Measurements from ENCODE around the gene ATXN7L3. TPM values are rescaled to one million over a fixed set of nuclear protein-coding genes. Genes with fewer than 3 reads are reported as not detected.
A peak's percentile ranks its signal among the peaks of the same experiment; 100 is the strongest.

The ATXN7L3 gene
- polyA plus RNA-seq, 2 of the 4 experiments (the other 2 are of a cell fraction), result 60.5 to 72.7 TPM

DNA sequence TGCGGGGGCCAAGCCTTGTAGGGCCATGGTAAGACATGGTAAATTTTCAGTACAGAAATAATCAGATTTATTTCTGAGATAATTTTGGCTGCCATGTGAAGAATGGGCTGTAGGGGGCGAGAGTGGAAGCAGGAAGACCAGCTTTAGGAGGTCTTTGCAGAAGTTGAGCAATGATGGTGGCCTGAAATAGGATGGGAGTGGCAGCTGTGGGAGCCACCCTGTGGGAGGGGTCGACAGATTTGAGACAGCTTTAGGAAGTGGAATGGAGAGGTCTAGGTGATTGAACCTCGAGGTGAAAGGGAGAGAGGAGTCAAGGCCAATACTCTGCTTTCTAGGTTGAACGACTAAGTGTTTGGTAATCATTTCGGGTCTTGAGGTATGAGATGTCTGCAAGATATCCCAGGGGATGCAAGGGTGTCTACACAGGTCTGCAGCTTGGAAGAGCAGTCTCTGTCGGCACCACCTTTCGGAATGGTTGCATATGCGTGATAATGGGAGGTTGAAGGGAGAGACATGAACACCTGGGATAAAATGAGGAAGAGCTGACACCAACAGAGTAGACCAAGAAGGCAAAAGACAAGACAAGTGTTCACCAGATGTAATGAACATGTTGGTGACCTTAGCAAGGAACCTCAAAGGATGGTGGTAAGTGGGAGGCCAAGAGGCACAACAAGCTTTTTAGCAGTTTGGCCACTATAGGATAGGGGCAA, 4.2 kb upstream of the ATXN7L3 start (continued):
- no peak for TF ChIP-seq ZSCAN20 (CRISPR knock-in tag; IDR thresholded peaks at IDR 0.05)
- no peak for TF ChIP-seq NR3C1 (IDR thresholded peaks at IDR 0.05)
- TF ChIP-seq, protein P1, sequence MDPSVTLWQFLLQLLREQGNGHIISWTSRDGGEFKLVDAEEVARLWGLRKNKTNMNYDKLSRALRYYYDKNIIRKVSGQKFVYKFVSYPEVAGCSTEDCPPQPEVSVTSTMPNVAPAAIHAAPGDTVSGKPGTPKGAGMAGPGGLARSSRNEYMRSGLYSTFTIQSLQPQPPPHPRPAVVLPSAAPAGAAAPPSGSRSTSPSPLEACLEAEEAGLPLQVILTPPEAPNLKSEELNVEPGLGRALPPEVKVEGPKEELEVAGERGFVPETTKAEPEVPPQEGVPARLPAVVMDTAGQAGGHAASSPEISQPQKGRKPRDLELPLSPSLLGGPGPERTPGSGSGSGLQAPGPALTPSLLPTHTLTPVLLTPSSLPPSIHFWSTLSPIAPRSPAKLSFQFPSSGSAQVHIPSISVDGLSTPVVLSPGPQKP (IDR thresholded peaks at IDR 0.05; ENCODE audit: low read depth, low read length), result no peak
- TF ChIP-seq JUN (IDR thresholded peaks at IDR 0.05), result 0 out of 5 replicates have a peak, but pooled peaks of 1 of the 2 experiments have one; percentile 1

DNA sequence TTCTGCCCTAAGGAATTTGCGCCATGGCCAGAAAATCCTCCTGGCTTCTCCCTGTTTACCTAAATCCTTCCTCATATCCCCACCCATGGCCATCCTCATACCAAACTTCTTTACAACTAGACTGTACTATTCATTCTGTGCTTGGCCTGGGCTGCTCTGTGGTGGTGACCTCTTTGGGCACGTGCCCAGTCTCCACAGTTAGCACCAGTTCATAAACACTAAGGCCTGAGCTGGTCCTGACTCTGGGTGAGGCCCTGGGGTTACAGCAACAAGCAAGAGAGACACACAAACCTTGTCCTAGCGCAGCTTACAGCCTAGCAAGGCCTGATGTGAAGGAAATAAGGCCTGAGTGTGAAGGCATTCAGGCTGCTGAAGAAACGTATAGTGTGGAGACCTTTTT, 3.1 kb upstream of the ATXN7L3 start:
- 88% methylated on average over 4 of the region's 4 CpGs for WGBS (ENCODE audit: missing lambda C conversion rate)
- DNase-seq (ENCODE audit: low read depth in 1 of 2, low spot score in 1 of 2) (no peak), FAIRE-seq (no peak), ATAC-seq (no peak)
- Histone ChIP-seq H3K9me3 (no peaks in the 10 kb centered on the region), H3K4me2 (no peak overlapping the region), H3K4me1 (peaks cover 29% of the 10 kb centered on the region), H3K4me3 (no peak overlapping the region), H3K27ac (0 out of 6 replicates have a peak overlapping the region, but pooled peaks of 1 of the 2 experiments have one; percentile 4)
- ChIA-PET CTCF (interaction anchor here (0.9 to 5.2 kb wide), 5 partner anchors 9 to 133 kb away, joined by 3 to 68 read pairs (median 12); partner anchors contain the start of gene UBTF), POLR2A (no interaction called here)
- TF ChIP-seq RFX5 (IDR thresholded peaks at IDR 0.05) (no peak), CHD4 (IDR thresholded peaks at IDR 0.05; ENCODE audit: borderline replicate concordance) (no peak), FOXS1 (CRISPR knock-in tag; IDR thresholded peaks at IDR 0.05) (no peak), MAZ (IDR thresholded peaks at IDR 0.05; ENCODE audit: borderline replicate concordance, low read depth, low read length) (no peak), FOSB (CRISPR knock-in tag; IDR thresholded peaks at IDR 0.05) (no peak)

DNA sequence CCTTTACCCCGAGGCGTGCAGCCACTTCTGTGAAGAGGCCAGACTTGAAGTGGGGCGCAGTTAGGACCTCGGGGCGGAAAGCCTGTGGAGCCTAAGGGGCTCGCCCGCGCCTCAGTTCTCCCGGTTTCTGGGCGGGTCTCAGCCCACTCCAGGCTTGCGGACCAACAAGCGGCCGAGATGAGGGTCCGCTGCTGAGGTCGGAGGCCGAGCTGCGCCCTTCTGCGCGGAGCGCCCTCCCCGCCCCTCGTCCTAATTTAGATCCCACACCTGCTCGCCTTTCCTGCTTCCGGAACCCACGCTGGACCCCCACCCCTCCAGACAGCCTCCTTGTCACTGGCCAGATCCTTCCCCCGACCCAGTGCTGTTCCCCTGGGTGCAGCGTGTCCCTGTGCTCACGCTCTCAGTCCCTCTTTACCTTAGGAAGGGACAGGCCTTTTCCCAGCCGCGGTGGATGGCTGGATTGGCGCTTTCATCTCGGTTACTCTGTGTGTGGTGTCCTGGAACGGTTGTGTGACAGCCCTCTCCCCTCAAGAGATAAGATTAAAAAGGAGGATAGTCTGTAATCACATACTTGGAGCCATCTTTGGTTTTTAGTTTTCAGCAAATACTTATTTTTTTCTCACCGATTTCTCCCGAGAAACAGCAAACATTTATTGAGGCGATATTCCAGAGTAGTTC, 933 bp upstream of the ATXN7L3 start:
- TF ChIP-seq KDM5A (IDR thresholded peaks at IDR 0.05), result peak; percentile 39; the same call in 1 of the 2 replicates
- peak; percentile 79 for TF ChIP-seq PHF8 (IDR thresholded peaks at IDR 0.05; ENCODE audit: borderline replicate concordance, low read depth)
- TF ChIP-seq EHMT2 (IDR thresholded peaks at IDR 0.05; ENCODE audit: low read depth), result no peak
- FAIRE-seq (no peak), ATAC-seq (peak in 1 of 2 experiments; percentile 51; a peak in 3 of 6 replicates), DNase-seq (ENCODE audit: low read depth in 1 of 2, low spot score in 1 of 2) (no peak)
- Histone ChIP-seq H3K4me3 (peak overlapping the region; percentile 87), H3K4me2 (peak overlapping the region; percentile 88), H3K27ac (peak overlapping the region; percentile 98 to 100), H3K9me3 (no peaks in the 10 kb centered on the region), H3K4me1 (peaks cover 39% of the 10 kb centered on the region)
- ChIA-PET POLR2A (interaction anchor here (0.6 to 4.2 kb wide), 11 partner anchors 9 to 145 kb away, joined by 3 to 28 read pairs (median 3); partner anchors contain the start of genes GRN, HDAC5, TMUB2 and UBTF), CTCF (interaction anchor here (1.4 to 5.2 kb wide), 4 partner anchors 11 to 154 kb away, joined by 3 to 68 read pairs (median 30); partner anchors contain the start of gene UBTF)
- 19% methylated on average over 34 of the region's 36 CpGs for WGBS (ENCODE audit: missing lambda C conversion rate)

DNA sequence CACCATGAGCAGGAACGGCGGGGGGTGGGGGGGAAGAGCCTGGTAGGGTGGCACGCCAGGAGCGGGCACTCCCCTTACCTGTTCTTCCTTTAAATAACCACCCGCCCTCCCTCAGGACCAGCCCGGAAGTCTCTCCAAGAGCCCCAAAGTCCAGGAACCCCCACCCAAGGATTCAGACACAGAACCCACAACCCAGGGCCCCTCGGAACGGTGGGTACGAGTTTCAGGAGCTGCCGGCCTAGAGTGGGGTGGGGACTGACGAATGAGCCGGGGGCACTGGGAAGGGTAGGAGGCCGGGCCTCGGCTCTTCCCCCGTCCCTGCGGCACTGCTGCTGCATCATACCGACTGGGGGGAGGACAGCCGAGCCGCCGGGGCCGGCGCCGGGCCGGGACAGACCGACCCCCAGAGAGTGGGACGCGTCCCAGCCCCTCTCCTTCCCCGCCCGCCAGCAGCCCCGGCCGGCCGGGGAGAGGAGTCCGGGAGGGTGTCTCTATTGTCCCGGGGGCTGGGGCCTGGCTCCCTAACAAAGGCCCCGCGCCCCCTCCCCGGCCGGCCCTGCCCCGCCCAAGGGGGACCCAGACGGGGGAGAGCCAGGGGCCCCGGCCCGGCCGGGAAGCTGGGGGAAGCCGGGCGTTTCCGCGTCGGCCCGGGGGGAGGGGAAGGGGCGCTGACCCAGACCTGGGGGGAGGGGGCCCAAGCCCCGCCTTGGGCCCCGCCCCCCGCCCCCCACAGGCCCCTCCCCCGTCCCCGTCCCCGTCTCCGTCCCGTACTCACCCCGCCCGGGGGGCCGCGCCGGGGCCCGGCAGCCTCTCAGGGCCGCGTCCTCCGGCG, 747 bp downstream of the ATXN7L3 start:
- CTCF ChIA-PET, result interaction anchor here (0.6 to 7.8 kb wide), 7 partner anchors 9 to 324 kb away, joined by 3 to 61 read pairs (median 3); partner anchors contain the start of gene TMUB2
- no peak for FAIRE-seq

More for the DNA sequence above, 747 bp downstream of the ATXN7L3 start:
- H3K4me2 ChIP-seq, result peak overlapping the region; percentile 83
- TF ChIP-seq, protein P2, sequence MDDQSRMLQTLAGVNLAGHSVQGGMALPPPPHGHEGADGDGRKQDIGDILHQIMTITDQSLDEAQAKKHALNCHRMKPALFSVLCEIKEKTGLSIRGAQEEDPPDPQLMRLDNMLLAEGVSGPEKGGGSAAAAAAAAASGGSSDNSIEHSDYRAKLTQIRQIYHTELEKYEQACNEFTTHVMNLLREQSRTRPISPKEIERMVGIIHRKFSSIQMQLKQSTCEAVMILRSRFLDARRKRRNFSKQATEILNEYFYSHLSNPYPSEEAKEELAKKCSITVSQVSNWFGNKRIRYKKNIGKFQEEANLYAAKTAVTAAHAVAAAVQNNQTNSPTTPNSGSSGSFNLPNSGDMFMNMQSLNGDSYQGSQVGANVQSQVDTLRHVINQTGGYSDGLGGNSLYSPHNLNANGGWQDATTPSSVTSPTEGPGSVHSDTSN (IDR thresholded peaks at IDR 0.05), result 0 out of 2 replicates have a peak, but pooled peaks have one; percentile 20
- TF ChIP-seq, protein P3, sequence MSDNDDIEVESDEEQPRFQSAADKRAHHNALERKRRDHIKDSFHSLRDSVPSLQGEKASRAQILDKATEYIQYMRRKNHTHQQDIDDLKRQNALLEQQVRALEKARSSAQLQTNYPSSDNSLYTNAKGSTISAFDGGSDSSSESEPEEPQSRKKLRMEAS (IDR thresholded peaks at IDR 0.05), result peak; percentile 1; the same call in 1 of the 2 replicates
- TF ChIP-seq JUN (IDR thresholded peaks at IDR 0.05), result peak in 1 of 2 experiments; percentile 86; a peak in 2 of 5 replicates
- TF ChIP-seq PHF8 (IDR thresholded peaks at IDR 0.05; ENCODE audit: borderline replicate concordance, low read depth), result peak; percentile 47; the same call in 1 of the 2 replicates
- TF ChIP-seq MYC (IDR thresholded peaks at IDR 0.05; ENCODE audit: borderline replicate concordance, low read length), result 0 out of 2 replicates have a peak, but pooled peaks have one; percentile 35
- TF ChIP-seq, protein P4, sequence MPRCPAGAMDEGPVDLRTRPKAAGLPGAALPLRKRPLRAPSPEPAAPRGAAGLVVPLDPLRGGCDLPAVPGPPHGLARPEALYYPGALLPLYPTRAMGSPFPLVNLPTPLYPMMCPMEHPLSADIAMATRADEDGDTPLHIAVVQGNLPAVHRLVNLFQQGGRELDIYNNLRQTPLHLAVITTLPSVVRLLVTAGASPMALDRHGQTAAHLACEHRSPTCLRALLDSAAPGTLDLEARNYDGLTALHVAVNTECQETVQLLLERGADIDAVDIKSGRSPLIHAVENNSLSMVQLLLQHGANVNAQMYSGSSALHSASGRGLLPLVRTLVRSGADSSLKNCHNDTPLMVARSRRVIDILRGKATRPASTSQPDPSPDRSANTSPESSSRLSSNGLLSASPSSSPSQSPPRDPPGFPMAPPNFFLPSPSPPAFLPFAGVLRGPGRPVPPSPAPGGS (IDR thresholded peaks at IDR 0.05), result 0 out of 3 replicates have a peak, but pooled peaks have one; percentile 12
- no peak for TF ChIP-seq RARB (CRISPR knock-in tag; IDR thresholded peaks at IDR 0.05)
- TF ChIP-seq CHD4 (IDR thresholded peaks at IDR 0.05; ENCODE audit: borderline replicate concordance), result no peak
- peak; percentile 31 for TF ChIP-seq CHD2 (IDR thresholded peaks at IDR 0.05; ENCODE audit: low read length, partially characterized antibody)
- peaks cover 27% of the 10 kb centered on the region for H3K4me1 ChIP-seq
- POLR2A ChIA-PET, result interaction anchor here (0.6 to 4.2 kb wide), 7 partner anchors 11 to 213 kb away, joined by 3 to 28 read pairs (median 6); partner anchors contain the start of genes HDAC5 and TMUB2
- H3K9me3 ChIP-seq, result no peaks in the 10 kb centered on the region
- ATAC-seq (peak; percentile 34 to 40), DNase-seq (ENCODE audit: low read depth in 1 of 2, low spot score in 1 of 2) (peak; percentile 70 to 85)
- WGBS (ENCODE audit: missing lambda C conversion rate), result under 1% methylated on average over 25 of the region's 68 CpGs
- peak overlapping the region; percentile 98 to 100 for H3K27ac ChIP-seq
- H3K4me3 ChIP-seq, result peak overlapping the region; percentile 87
